Cardiac fibroblast (primary cell): Measurements from ENCODE around the gene SUGT1.
"Not testable (repeated sequence)": the region's sequence is repeated elsewhere in the genome, so short reads cannot be mapped to it uniquely, and the experiment has no call there.

Experiments
- DNase-seq, 2 donors: peaks; one replicate each; pipeline versions ENCODE4 v3.0.0 to v3.0.0-alpha.2; 2010; ENCODE audit warnings: low read depth in 2 of 2
- H3K4me3 ChIP-seq, 2 donors: replicated peaks in 1 of 2; 1 replicate in 1 of 2; 2 replicates in 1 of 2; pipeline ENCODE4 v1.5.1; 2011; ENCODE audit warnings: low read depth in 2 of 2, low read length in 2 of 2, mild to moderate bottlenecking in 2 of 2, moderate library complexity in 1 of 2
- TF ChIP-seq, protein P1 (sequence below): IDR thresholded peaks from one replicate; pipeline ENCODE4 v1.5.1; 2011; ENCODE audit warnings: low read depth, mild to moderate bottlenecking, low read length, inconsistent platforms

SUGT1 gene

DNA sequence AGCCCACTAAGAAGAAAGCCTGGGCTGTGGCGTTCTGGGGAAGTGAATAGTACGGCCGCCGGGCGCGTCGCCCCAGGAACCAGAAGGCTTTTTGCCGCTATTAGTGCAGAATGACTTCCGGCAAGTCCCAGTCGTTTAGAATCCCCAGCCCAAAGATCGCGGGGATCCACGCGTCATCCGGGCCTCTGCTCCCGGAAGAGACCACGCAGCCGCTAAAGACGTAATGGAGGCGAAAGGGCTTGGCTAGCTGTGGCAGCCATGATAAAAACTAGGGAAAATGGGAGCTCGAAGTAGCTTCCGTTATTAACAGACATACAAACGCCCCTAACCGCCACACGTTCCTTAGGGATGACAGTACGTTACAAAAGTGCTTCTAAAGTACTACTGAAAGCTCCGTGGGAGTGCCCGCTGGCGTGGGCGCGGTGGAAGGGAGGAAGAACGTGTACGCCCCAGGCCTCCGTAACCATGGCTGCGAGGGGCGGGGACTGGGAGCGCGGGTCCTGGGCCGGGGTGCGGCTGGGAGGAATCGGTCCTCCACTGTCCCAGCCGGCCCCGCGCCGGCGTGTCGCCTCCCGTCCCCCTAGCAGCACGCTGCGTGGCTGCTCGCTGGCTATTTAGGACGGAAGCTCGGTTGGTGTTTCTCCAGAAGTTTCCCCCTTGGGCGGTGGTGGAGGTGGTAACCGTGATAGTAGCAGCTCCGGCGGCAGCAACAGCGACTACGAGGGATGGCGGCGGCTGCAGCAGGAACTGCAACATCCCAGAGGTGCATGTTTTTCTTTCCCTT is at the start of gene SUGT1:
Gene SUGT1 (plus strand): TSS at position 641 of the 784 bp plus-strand sequence. CDS start 85 bp downstream, at position 726.
- H3K4me3 ChIP-seq: peak within 1 kb of the TSS; percentile 87 to 91
- TF ChIP-seq, protein P1, sequence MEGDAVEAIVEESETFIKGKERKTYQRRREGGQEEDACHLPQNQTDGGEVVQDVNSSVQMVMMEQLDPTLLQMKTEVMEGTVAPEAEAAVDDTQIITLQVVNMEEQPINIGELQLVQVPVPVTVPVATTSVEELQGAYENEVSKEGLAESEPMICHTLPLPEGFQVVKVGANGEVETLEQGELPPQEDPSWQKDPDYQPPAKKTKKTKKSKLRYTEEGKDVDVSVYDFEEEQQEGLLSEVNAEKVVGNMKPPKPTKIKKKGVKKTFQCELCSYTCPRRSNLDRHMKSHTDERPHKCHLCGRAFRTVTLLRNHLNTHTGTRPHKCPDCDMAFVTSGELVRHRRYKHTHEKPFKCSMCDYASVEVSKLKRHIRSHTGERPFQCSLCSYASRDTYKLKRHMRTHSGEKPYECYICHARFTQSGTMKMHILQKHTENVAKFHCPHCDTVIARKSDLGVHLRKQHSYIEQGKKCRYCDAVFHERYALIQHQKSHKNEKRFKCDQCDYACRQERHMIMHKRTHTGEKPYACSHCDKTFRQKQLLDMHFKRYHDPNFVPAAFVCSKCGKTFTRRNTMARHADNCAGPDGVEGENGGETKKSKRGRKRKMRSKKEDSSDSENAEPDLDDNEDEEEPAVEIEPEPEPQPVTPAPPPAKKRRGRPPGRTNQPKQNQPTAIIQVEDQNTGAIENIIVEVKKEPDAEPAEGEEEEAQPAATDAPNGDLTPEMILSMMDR: peak; percentile 75
- peak; percentile 97 to 99 for DNase-seq

DNA sequence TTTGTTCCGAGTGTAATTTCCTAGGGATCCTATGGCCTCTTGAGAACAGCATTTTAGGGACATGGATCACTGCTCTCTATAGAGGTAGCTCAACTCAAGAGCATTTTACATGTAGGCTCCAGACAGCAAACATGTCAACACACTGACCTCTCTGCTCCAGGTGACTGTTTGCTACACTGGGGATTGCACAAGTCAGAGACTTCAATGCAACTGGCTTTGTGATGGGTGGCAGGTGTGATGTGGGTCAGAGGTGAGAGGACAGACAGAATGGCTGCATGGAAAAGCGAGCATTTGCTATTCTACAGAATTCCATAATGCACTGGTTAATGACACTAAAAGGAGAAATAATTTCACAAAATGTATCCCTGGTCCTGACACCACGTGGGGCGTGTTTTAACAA is 49.3 kb upstream of the SUGT1 start:
- not testable (repeated sequence) for DNase-seq, H3K4me3 ChIP-seq

DNA sequence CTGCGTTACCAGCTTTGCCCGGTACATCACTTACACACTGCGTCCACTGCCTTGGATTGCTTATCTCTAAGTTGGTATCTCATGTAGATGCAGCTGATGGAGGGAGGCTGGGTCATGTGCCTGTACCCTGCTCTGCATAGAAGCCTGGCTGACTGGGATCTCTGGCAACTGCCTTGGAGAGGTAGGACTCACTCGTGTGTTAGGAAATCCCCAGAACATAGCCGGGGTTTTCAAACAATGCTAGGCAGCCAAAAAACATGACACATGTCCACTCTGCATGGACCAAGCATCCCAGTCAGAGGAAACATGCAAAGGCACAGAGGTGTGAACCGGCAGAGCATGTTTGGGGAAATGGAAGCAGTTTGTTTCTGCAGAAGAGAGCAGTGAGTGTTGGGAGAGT is 46.5 kb upstream of the SUGT1 start:
- peak in 1 of 2 donors; percentile 64 for DNase-seq
- not testable (repeated sequence) for H3K4me3 ChIP-seq

DNA sequence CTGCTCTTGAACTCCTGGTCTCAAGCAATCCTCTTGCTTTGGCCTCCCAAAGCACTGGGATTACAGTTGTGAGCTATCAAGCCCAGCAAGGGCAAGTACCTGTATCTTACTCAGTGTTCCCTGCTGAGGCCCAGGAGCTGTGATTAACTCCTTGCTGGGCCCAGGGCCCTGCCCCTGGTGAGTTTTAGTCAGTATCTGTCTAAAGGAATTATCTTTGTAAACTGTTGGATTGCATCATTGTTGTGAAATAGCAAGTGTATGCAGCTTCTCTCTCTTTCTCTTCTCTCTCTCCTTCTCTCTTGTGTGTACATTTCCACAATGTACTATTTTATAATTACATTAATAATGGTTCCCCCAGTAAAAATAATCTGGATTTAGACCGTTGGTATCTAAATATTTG is 45.8 kb upstream of the SUGT1 start:
- H3K4me3 ChIP-seq: not testable (repeated sequence)
- DNase-seq: peak; percentile 22 to 53

DNA sequence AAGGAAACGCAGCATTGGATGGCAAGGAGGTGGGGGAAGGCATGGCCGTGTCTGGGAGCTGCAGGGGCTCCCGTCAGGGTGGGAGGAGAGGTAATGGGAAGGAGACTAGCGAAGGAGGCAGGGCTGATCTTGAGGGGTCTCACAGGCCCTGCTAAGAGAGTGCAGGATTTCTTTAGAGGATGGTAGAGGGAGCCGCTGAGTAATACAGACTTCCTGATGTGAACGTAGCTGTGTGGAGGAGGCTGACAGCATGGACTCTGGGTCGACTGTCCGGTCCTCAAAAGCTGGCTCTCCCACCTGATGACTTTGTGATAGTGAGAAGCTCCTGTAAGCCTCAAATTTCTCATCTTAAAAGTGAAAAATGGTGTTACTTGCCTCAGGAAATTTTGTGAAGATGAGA is 44.5 kb upstream of the SUGT1 start:
- DNase-seq, H3K4me3 ChIP-seq: not testable (repeated sequence)

DNA sequence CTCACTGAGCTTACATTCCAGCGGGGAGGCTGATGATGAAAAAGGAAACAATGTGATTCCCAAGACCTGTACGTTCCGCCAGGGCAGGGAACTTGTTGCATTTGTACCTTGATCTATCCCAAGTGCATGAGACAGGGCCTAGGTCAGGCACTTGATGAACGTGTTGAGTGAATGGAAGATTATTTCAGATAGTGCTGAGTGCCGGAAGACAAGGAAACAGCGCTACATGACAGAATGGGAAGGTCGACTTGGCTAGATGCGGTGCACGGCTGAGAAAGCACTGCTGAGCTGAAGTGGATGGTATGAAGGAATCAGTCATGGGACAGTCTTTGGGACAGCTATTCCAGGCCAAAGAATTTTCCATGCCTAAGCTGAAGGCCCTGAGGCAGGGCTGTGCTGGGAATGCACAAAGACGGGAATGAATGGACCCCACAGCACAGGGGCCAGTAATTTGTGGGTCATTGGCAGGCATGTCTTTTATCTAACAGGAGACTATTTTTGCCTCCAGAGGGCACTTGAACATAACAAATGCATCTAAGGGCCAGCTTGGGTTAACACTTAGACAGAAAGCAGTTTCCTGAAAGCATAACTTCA is 43.5 kb upstream of the SUGT1 start:
- DNase-seq: peak; percentile 67 to 72
- not testable (repeated sequence) for H3K4me3 ChIP-seq

DNA sequence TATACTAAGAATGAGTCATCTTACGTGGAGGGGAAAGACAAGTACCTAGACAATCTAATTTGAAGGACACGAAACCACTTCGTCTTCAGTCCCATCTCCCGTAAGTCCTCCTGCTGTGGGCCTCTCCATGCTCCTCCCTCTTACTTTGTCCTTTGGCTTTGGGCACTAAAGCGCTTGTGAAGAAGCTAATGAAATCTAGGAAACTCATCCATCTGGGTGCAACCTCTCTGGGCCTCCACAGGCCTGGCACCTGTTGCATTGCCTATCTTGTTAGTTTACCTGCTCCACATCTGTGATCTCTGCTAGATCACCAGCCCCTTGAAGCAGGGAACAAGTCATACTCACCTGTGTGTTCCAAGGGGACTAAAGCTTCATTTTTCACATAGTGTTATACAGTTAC is 42.5 kb upstream of the SUGT1 start:
- DNase-seq, H3K4me3 ChIP-seq: not testable (repeated sequence)

DNA sequence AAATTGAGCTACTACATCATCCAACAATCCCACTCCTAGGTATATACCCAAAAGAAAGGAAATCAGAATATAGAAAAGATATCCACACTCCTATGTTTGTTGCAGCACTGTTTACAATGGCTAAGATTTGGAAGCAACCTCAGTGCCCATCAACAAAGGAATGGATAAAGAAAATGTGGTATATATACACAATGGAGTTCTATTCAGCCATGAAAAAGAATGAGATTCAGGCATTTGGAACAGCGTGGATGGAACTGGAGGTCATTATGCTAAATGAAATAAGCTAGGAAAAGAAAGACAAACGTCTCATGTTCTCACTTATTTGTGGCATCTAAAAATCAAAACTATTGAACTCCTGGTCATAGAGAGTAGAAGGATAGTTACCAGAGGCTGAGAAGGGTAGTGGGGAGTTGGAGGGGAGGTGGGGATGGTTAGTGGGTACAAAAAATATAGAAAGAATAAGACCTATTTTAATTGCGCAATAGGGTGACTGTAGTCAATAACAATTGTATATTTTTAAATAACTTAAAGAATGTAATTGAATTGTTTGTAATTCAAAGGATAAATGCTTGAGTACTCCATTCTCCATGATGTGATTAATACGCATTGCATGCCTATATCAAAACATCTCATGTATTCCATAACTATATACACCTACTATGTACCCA is 37.4 kb upstream of the SUGT1 start:
- DNase-seq: no peak
- H3K4me3 ChIP-seq: no peak overlapping the region
- TF ChIP-seq, protein P1: no peak

DNA sequence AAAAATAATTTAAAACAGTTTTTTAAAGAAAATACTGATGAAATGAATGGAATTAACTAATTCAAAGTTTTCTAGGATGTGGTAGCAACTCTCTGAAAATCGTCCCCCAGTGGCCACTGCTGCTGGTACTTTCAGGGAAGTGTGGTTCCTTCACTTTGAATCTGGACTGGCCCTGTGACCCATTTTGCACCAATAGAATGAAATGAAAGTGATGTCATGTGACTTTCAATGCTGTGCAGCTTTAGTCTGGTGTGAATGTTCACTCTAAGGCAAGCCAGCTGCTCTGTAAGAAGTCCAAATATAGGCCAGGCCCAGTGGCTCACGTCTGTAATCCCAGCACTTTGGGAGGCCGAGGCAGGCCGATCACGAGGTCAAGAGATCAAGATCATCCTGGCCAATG is 36.8 kb upstream of the SUGT1 start:
- H3K4me3 ChIP-seq: no peak overlapping the region
- no peak for DNase-seq
- TF ChIP-seq, protein P1: no peak
